GM12874 (cell line): ENCODE data around the gene AIDA.

Experiments used
- TF ChIP-seq, protein P1 (sequence below): IDR thresholded peaks from 2 replicates; pipeline ENCODE4 v1.5.1; 2011; ENCODE audit warnings: low read depth, mild to moderate bottlenecking, control low read depth, low read length, moderate library complexity; ENCODE audit not compliant: insufficient read depth

The AIDA gene

DNA sequence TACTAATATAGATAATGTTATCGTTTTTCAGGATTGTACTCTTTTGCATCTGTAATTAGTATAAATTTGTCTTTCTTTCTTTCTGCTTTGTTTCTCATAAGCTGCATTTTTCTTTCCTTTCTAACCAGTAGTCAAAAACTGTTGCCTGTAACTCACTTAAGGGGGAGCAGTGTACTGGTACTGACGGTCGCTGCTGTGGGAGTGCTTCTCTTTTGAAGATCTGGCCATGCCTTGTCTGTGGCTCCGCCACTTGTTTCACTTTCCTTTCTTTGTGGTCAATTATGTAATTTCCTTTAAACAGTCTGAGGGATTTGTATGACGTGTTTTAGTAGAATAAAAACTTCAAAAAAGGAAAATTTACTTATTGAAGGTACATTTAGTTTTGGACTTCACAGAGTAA, 57.4 kb downstream of the AIDA start:
- TF ChIP-seq, protein P1, sequence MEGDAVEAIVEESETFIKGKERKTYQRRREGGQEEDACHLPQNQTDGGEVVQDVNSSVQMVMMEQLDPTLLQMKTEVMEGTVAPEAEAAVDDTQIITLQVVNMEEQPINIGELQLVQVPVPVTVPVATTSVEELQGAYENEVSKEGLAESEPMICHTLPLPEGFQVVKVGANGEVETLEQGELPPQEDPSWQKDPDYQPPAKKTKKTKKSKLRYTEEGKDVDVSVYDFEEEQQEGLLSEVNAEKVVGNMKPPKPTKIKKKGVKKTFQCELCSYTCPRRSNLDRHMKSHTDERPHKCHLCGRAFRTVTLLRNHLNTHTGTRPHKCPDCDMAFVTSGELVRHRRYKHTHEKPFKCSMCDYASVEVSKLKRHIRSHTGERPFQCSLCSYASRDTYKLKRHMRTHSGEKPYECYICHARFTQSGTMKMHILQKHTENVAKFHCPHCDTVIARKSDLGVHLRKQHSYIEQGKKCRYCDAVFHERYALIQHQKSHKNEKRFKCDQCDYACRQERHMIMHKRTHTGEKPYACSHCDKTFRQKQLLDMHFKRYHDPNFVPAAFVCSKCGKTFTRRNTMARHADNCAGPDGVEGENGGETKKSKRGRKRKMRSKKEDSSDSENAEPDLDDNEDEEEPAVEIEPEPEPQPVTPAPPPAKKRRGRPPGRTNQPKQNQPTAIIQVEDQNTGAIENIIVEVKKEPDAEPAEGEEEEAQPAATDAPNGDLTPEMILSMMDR = 0 out of 2 replicates have a peak, but pooled peaks have one; percentile 17

DNA sequence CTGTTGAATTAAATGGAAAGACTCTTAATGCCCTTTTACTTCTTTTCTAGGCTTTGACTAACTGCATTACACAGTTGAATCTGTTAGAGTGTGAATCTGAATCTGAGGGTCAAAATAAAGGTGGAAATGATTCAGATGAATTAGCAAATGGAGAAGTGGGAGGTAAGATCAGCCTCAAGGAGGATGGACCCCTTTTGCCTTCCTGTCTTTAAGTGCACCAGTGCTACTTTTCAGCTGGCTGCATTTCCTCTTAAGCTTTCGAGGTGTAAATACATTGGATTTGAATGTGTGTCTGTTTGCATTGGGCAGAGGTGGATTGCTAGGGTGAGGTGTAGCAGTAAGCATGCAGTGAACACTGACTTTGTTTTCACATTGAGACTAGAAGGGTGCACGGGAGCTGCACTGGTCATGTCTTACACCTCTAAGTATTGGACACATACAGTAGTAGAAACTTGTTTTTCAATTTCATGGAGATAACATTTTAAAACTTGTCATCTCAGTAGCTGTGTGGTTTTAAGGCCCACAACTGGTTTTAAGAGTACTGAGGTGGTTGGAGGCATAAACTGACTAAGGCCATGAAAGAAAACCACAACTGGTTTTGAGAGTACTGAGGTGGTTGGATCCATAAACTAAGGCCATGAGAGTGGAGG, 59.0 kb downstream of the AIDA start:
- TF ChIP-seq, protein P1 = no peak

DNA sequence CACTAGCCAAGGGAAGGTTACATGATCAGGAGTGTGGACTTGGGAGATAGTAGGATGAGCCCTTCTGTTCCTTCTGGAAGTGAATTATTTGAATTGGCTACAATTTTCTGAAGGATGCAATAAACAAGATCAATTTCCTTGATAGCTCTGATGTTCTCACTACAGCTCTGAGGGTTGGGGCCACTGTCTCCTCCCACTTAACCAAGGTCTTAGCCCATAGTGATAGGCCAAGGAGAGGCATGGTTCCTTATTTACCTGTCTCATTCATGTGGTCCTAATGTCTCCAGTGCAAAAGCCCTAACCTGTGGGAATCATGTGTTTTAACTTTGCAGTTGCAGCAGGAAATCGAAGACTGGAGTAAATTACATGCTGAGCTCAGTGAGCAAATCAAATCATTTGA, 59.6 kb downstream of the AIDA start:
- TF ChIP-seq, protein P1 = no peak

DNA sequence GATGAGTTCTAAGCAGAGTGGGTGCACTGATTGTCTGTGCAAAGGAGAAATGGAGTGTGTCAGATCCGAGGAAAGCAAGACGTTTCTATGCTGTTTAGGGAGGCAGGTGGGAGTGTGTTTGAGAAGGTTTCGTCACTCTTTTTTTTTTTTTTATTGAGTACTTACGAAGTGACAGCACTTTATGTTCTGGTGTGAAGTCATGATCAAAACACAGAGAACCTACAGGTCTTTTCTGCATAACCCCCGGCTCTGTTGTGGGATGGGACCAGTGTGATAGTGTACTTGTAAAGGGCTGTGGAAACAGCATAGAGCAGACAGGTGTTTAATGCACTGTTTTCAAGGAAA, 67.7 kb downstream of the AIDA start:
- TF ChIP-seq, protein P1 = no peak

DNA sequence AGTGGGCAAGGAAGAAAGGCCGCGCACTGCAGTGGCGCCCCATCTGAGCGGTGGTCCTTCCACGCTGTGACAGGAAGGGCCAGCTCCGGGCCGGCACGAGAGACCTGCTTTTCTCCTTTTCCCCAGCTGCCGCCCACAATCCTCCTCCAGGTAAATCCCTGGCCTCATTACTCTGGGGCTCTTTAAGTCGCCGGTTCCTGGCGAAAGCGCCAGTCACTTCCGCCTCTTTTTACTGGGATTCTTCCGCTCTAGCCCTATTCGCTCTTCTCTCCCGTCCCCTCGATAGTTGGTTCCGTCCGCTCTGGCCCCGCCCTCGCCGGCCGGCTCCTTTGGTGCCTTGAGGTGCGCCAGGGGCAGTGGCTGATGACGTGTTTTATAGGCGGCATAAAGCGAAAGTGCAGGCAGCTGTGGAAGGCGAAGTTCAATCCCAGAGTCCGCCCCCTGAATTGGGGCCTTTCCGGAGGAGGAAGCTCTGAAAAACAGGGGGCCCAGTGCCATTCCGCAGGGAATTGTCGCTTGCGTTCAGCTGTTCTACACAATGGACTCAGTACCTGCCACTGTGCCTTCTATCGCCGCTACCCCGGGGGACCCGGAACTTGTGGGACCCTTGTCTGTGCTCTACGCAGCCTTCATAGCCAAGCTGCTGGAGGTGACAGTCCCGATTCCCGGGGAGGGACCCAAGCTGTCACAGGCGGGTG, 68.2 kb downstream of the AIDA start:
- TF ChIP-seq, protein P1 = no peak

DNA sequence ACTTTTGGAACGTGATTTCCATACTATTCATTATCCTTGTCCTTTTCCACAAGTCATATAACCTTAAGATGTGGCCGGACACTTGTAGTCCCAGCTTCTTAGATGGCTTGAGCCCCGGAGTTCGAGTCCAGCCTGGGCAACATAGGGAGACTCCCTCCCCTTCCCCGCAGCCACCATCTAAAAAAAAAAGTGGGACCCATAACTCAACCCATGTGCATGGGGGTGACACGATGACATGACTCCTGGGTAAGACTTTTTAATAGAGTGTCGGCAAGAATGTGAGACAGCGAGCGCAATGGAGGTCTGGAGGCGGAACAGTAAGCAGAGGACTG, 68.7 kb downstream of the AIDA start:
- TF ChIP-seq, protein P1 = no peak

DNA sequence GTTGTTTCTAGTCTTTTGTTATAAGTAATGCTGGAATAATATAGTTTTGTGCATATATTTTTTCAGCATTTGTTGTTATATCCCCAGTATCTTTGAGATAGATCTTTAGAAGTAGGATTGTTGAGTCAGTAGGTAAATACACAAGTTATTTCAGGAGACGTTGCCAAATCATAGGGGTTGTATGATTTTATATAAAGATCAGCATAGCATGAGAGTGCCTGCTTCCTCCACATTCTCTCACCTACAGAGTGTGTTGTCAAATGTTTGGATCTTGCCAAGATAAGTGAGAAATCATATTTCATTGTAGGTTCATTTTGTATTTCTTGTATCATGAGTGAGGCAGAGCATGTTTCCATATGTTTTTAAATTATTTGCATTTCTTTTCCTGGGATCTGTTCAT, 69.8 kb downstream of the AIDA start:
- TF ChIP-seq, protein P1 = no peak
